ENCODE measurements around the gene ANKRD24.
"Not testable (repeated sequence)": the region's sequence is repeated elsewhere in the genome, so short reads cannot be mapped to it uniquely, and the experiment has no call there.

ANKRD24 gene

DNA sequence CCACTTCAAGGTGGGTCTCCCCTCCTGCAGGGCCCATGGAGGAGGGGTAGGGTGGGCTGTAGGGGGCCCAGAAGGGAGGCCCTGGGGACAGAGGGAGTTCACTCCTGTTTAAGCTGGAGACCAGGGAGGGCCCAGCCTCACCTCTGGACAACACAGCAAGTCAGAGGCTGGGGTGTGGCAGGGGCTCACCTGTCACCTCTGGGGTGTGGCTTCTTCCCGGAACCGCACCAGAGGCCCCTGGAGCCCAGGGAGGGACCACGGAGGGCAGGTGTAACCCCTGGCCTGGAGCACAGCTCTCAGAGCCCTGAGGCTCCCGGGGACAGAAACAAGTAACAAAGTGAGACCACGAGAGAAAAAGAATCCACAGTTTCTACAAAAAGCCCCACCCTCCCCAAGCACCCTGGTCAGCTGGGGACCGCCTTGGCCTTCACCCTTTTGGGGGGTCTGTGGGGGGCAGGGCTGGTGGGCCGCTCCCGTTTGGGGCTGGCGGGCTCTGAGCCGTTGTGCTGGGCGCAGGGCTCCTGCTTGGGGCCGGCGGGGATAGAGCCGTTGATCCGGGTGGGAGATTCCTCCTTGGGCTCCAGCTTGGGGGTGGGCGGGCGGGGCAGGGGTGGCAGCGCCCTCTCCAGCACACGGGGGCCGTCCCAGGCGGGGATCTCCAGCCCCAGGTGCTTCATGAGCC lies 8.1 kb upstream of the ANKRD24 start:
- DNase-seq: no peak

DNA sequence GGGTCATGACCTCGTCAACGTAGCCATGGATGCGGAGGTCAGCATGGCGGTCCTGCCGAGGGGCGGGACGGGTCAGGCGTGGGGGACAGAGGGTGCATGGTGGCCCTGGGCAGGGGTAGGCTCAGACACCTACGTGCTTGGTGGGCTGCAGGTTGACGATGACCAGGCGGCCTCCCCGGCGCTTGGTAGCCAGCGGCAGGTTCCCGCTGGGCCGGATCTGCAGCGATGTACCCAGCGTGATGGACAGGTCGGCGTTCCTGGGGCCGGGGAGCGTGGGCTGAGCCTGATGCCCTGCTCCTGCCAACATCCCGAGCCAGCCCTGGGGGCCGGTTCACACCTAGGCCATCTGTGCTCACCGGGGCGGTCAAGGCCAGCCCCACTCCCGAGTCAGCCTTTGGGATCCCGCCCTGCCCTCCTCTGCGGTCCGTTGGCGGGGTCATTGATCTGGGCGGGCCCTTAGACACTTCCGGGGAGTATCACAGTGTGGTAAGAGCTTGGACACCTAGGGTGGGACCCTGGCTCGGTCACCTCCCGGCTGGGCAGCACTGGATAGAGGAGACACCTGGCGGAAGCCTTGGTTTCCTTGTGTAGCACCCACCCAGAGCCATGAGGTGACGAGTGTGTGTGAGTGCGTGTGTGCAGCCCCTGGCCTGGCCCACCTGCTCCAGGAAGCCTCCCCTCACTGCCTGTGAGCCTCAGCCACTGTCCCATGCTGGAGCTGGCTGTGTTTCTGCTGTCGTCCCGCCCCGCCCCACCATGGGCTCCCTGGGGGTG lies 7.4 kb upstream of the ANKRD24 start:
- no peak for DNase-seq

DNA sequence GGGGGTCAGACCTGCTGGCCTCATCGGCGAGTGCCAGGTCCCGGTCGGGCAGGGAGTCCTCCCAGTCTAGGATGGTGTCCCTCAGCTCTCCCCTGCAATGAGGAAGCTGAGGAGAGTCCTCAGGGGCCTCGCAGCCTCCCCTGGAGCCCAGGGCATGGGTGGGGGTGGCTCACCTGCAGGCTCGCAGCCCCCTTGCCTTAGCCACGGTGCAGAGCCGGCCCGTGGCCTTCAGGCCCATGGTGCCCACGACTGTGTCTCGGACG lies 6.9 kb upstream of the ANKRD24 start:
- DNase-seq: no peak

DNA sequence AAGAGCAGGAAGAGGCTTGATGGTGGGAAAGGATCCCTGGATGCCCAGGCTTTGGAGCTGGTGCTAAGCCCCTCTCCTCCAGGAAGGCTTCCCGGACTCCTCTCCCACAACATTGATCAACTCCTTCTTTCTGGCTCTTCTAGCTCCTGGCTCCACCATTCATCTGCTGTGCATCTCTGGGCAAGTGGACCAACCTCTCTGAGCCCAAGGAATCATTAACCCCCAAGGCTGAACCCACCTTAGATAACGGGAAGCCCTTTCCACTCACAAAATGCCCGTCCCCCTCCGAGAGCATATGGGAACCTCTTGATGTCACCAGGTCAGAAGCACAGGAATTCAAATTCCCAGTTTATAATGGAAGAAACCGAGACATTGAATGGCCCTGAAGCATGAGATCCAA lies 5.3 kb upstream of the ANKRD24 start:
- DNase-seq: no peak

DNA sequence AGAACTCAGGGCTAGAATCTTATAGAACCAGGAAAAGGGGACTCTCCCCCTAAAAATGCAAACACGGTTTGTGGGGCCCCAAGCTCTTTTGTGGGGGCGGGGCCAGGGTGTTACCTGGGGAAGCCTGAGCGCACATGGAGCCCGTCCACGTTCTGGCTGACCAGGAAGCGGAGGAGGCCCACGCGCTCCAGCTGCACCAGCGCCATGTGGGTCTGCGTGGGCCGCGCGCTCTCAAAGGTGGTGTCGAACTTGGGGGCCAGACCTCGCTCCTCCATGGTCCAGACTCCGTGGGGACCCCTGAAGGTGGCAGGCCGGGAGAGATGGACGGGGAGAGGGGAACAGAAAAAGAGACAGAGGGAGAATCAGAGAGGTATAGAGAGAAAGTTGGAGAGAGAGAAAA lies 3.5 kb upstream of the ANKRD24 start:
- no peak for DNase-seq

DNA sequence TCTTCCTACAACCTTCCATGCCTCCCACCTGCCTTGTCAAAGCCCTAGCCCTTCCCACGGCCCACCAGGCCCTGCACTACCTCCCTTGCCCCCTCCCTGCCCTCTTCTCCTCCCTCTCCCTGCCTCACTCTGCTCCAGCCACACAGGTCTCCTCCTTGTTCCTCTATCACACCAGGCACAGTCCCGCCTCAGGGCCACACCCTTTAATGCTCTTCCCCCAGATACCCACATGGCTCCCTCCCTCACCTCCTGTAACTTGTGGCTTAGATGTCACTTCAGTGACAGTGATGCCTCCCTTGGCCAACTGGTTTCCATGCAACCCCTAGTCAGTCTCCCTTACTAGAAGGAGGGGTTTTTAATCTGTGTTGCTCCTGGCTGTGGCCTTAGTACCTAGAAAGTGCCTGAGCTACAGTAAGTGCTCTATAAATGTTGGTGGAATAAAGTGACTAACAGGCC lies 1.4 kb upstream of the ANKRD24 start:
- DNase-seq: peak; percentile 47

DNA sequence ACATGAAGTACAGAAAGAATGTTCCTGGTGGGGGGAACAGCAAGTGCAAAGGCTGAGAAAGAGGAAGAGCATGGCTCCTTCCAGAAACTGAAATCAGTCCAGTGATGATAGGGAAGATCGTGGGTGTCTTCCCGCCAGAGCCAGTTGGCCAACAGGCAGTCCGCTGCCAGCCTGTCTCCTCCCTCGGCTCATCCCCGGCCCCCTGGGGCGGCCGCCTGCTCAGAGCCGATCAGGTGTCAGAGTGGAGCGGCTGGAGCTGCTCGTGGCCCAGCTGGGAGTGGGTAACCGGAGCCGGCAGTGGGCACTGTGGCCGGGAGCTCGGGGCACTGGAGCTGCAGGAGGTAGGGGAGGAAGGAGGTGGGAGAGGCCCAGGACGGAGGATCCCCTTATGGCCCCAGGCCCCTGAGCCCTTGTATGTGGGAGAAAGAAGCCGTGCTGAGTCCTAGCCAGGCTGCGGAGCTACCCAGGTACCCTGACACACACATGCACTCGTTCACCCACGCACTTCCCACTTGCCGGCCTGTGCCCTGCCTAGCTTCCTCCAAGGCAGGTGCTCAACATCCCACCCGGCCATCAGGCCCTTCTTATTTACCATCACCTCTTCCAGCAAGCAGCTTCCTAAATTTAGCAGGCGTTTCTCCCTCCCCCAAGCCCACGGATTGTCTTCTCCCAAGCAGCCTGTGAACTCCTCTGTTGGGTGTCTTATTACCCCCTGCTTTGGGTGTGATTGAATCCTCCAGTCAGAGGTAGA lies 1.7 kb downstream of the ANKRD24 start:
- no peak for DNase-seq

DNA sequence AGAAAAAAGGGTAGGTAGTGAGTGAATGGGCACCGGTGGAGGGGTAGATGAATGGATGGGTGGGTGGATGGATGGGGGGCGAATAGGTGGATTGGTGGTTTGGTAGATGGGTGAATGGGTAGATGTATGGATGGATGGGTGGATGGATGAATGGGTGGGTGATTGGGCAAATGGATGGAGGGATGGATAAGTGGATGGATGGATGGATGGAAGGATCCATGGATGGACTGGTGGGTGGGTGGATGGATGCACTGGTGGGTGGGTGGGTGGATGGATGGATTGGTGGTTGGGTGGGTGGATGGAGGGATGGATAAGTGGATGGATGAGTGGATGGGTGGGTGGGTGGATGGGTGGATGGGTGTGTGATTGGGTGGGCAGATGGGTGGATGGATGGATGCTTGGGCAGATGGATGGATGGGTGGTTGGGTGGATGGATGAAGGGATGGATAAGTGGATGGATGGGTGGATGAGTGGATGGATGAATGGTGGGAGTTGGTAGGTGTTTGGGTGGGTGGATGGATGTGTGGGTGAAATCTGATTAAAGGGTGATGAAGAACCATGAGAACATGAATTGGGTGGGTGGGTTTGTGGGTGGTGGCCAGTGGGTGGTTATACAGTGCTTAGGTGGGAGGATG lies 2.3 kb downstream of the ANKRD24 start:
- DNase-seq: no peak

DNA sequence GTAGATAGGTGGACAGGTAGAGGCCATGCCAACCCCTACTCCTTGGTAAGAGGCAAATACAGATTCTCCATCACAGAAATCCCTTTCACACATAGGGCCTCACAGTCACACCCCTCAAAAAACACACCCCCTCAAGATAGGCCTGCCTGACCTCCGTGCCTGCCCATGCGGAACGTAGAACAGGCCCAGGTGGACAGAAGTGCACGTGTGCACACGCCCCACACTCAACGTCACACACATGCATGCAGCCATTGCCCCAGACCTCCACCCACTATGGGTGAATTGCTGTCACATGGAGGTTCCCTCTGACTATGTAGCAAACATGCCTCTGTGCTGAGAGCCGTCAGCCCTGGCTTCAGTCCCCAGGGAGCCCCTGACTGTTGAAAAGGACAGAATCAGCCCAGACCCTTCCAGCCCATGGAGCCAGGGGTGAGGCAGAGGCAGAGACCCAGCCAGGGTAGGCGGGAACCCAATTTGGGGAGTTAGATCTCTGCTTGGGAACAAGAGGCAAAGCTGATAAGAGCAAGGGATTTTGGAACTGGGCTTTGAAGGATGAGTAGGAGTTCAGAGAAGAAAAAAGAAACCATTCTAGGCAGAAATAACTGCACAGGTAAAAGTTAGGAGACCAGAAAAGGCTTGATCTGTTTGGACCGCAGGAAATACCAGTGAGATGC lies 3.1 kb downstream of the ANKRD24 start:
- no peak for DNase-seq

DNA sequence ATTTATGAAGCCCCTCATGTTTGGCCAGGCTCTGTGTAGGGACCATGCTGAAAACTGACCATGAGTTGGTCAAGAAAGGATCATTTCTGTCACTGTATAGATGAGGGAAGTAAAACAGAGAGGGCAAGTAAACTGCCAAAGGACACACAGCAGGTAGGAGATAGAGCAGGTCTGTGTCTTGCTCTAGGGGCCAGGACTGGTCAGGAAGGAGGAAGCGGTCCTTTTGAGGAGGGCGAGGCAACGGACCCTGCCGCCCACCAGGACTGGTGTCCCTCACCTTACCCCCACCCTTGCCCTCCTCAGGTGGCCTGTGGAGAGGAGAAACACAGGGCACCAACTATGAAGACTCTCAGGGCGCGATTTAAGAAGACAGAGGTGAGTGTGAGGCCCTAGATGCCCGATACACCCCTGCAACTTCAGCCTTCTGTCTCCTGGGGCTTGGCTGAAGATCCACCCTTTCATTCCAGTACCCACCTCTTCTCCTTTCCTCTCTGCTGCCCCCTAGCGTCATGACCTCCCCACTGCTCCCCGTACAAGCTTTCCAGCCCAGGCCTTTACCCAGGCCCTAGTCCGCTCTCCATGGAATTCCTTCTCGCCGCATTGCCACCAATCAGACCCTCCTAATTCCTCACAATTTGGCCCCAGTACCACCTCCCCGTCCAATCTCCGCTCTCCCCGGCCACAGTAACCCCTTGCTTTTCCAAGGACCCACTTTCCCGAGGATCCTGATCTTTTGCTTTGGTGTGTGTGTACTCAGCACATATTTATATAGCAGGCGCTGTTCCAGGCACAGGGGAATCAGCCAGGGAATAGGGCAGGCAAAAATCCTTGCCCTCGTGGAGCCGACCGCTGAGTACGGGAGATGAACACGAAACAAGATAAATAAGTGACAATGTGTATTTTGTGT lies 3.9 kb downstream of the ANKRD24 start:
- peak; percentile 86 for DNase-seq

DNA sequence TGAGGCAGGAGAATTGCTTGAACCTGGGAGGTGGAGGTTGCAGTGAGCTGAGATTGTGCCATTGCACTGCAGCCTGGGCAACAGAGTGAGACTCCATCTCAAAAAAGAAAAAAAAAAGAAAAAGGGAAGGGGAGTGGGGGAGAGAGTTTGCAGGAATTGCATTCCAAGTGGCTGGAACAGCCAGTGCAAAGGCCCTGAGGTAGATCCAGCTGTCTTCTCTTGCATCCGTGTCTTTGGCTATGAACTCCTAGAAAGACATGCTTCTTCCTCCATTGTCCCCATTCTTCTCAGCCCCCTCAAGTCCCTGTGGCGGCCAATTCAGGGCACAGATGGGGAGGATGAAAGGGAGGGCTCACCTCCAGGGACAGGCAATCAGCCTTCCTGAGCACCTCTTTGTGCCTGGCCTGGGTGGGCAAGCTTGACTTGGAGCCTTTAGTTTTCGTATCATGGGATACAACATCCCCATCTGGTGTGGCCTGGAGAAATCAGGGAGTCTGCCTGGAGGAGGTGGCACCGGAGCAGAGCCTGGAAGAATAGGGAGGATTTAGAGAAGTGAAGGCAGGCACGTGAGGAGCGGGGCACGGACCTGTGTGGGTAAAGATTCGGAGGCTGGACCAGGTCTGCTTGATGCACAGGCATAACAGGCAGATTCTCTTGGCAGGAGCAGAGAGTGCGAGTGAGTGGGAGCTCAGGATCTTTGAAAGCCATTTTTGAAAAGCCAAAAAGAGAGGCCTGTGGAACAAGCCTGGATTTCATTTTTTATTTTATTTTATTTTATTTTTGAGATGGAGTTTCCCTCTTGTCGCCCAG lies 5.0 kb downstream of the ANKRD24 start:
- DNase-seq: no peak

DNA sequence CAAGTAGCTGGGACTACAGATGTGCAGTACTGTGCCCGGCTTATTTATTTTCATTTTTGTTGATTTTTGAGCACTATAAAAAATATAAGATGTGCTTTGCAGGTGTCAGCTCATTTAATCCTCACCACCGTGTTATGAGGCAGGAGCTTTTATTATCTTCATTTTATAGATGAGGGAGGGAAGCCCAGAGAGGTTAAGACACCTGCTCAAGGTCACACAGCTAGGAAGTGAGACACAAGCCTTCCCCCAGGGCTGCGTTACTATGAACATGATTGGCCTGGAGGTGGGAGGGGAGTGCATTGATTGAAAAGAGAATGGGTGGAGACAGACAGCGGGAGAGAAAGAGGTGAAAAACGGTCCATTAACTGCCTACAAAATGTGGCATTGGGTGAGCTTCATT lies 7.2 kb downstream of the ANKRD24 start:
- DNase-seq: no peak

DNA sequence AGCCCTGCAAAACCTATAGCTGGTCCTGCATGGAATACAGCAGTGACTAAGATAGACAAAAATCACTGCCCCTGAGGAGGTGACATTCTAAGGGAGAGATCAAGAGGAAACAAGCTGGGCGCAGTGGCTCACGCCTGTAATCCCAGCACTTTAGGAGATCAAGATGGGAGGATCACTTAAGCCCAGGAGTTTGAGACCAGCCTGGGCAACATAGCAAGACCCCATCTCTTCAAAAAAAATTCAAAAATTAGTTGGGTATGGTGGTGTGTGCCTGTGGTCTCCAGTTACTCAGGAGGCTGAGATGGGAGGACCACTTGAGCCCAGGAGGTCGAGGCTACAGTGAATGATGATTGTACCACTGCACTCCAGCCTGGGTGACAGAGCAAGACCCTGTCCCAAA lies 10.0 kb downstream of the ANKRD24 start:
- not testable (repeated sequence) for DNase-seq

DNA sequence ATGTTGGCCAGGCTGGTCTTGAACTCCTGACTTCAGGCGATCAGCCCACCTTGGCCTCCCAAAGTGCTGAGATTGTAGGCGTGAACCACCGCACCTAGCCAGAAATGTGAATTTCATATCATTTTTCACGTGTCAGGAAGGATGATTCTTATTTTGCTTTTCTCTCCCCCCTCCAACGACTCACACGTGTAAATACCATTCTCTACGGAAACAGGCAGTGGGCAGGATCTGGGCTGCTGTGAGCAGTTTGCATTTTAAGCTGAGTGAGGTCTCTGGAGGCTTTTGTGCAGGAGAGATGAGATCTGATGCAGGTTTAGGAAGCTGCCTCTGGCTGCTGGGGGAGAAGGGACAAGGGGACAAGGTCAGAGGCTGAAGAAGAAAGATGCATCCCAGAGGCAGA lies 11.9 kb downstream of the ANKRD24 start:
- no peak for DNase-seq

DNA sequence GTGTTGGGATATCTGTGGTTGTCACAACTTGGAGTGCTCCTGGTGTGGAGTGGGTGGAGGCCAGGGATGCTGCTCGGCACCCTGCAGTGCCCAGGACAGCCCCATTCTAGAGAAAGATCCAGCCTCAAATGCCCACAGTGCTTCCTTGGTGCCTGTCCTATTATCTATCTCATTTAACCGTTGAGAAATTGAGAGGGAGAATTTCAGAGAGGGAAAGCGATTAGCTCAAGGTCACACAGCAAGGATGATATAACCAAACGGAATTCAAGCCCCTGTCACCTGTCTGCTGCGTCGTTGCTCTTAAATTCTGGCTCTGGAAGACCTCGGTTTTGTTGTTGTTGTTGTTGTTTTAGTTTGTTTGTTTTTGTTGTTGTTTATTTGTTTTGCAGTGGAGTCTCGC lies 13.5 kb downstream of the ANKRD24 start:
- no peak for DNase-seq

DNA sequence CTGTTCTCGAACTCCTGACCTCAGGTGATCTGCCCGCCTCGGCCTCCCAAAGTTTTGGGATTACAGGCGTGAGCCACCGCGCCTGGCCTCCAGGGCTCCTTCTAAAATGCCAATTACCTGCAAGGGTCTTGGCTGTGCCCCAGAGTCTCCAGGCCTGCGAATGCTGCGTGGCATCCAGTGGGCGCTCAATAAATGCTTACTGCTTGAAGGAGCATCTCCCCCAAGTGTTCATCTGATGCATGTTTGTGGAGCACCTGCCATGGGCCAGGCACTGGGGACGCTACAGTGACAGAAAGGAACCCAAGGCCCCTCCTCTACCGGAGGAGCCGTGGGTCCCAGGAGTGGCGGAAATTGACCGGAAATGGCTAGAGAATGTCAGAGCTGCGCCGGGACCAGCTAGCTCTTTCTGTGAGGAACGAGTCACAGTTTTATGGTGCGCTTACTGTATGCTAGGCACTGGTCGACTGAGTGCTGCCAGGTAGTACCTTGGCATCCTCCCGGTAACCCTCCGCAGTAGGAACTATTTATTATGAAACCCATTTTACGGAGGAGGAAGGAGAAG lies 14.2 kb downstream of the ANKRD24 start:
- no peak for DNase-seq

DNA sequence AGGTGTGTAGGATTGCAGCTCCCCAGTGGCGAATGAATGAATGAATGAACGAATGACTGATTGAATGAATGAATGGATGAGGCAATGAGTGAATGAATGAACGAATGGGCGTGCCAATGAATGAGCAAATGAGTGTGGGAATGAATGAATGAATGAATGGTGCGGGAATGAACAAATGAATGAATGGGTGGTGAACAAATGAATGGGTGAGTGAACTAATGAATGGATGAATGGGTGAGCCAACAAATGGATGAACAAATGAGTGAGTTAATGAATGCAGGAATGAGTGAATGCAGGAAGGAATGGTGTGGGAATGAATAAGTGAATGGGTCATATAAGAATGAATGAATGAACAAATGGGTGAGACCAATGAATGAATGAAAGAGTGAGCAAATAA lies 14.7 kb downstream of the ANKRD24 start:
- DNase-seq: no peak

DNA sequence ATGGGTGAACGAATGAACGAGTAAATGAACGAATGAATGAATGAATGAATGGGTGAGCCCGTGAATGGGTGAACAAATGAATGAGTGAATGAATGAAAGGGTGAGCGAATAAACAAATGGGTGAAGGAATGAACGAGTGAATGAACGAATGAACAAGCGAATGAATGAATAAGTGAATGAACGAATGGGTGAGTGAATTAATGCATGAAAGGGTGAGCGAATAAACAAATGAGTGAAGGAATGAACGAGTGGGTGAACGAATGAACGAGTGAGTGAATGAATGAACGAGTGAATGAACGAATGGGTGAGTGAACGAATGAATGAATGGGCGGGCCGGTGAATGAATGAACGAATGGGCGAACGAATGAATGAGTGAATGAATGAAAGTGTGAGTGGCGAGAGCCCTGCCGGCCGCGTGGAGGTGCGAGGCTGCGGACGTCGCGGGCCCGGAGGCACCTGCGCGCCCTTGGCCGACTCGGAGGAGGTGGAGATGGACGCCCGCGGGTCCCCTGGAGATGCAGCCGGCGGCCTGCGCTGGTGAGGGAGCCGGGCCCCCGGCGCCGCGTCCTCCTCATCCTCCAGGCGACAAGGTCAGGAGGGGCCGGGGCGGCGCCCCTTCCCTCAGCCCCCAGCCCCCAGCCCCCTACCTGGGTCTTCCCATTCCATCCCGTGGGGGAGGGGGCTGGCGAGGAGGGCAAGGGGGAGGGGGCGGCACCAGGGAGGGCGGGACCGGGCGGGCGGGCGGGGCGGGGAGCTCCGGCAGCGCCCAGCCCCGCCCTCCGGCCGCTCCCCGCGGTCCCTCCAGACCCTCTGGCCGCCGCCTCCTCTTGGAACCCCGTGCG lies 15.4 kb downstream of the ANKRD24 start:
- peak; percentile 33 for DNase-seq

DNA sequence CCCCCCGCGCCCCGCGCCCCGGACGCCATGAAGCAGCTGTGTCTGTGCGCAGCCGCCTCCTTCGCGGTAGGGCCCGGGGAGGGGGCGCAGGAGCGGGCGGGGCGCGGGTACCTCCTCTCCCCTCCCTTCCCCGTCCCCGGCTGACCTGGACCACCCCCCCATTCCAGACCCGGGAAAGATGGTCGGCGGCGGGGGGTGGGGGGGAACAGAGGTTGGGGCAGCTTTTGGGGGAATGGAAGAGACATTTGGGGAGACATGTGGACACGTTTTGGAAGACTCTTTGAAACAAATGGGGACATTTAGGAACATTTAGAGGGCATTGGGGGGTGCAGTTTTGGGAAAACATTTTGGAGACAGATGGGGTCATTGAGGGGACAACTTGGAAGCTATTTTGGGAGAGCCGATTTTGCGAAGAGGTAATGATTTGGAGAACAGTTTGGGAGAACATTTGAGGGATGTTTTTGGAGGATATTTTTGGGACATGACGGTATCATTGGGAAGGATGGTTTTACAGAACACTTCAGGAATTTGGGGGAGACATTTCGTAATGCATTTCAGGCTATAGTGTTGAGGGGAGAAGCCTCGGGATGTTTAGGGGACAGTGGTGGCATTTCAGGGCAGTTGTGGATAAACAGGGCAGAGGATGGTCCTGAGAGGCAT lies 16.1 kb downstream of the ANKRD24 start:
- no peak for DNase-seq

All from RPMI8226 (cell line).